GM18517 (cell line): ENCODE measurements around the gene LRRC27.
"Not testable (repeated sequence)": the region's sequence is repeated elsewhere in the genome, so short reads cannot be mapped to it uniquely, and the experiment has no call there.

ENCODE experiments used
- ATAC-seq: cut with Tn5 transposase; IDR thresholded peaks from one replicate; pipeline ENCODE4 v1.9.1; 2021; ENCODE audit warnings: mild to moderate bottlenecking, moderate library complexity; ENCODE audit not compliant: unreplicated experiment

The LRRC27 gene

DNA sequence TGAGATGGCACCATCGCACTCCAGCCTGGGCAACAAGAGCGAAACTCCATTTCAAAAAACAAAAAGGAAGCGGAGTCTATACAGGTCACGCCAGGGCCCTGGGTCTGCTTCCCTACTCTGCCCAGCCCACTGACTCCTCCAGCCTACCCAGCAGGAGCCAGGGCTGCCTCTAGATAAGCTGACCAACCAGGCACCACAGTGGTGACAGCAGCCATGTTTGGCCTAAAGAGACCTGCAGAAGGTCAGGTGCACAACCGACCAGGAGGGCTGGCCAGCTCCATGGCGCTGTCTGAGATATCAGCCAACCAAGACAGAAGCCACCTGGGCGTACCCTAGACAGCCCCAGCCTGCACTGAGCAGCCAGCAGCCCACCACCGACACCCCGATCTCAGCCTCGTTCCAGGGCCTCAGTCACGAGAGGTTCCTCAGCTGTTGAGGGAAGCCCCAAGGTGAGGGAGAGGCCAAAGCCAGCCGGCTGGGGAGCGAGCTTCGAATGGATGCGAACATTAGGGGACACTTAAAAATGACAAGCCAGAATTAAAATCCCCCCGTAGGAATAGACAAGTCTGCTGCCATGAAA is 40.6 kb downstream of the LRRC27 start:
- no peak for ATAC-seq

GRCh38 chr10:132373241-132373955 is 41.4 kb downstream of the LRRC27 start:
- ATAC-seq = no peak

- ATAC-seq = no peak
These were observed 42.2 kb downstream of the LRRC27 start for GRCh38 chr10:132374176-132374575.

DNA sequence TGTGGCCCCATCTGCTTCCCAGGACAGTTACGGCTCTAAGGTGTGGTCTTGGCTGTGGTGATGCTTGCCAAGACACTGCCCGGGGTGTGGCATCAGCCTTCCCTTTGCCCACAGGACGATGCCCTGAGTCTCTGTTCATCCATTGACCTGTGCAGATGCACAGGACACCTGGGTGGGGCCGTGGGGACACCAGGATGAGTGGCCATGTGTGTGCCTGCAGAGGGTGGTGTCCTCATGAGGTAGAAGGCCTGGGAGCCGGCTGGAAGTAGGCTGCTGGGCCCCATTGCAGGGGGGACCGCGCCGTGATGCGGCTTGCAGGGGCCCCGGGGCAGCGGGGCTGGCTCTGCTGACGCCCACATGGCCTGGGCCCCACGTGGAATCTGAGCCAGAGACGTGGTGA is 42.6 kb downstream of the LRRC27 start:
- ATAC-seq = no peak

GRCh38 chr10:132375116-132375794 is 43.3 kb downstream of the LRRC27 start:
- no peak for ATAC-seq

DNA sequence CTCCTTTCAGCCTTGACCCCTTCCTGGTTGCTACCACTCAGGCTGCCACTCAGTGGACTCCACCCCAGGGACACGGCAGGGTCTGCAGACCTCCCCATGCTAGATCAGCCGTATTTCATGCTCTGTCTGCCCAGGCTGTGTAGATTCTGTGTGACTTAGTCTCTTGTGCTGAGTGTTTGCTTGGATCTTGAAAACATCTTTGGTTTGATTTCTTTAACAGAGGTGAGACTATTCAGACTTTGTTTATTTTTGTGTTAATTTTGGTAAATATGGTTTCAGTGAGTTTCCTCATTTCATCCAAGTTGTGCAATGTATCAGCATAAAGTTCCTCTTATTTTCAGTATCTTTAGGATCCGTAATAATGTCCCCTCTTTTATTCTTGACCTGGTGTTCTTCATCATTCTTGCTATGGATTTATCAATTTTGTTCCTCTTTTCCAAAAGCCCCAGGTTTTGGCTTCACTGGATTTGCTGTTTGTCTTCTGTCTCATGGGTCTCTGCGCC is 43.9 kb downstream of the LRRC27 start:
- ATAC-seq = no peak

DNA sequence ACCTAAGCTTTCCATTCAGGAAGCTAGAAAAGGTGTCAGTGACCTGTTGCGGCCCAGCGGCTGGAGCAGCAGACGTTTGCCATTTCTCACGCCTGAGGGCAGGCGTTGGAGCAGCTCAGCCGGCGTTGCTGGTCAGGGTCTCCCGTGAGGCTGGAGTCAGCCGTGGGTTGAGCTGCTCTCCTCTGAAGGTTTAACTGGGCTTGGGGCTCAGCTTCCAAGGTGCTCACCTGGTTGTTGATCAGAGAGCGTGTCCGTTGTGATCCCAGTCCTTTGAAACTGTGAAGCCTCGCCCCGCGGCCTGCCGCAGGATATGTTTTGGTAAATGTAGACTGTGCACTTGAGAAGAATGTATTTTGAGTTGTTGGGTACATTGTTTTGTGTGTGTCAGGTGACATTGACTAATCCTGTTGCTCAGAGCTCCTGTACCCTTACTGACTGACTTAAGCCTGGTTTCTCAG is 44.4 kb downstream of the LRRC27 start:
- no peak for ATAC-seq

GRCh38 chr10:132377326-132377725 is 45.3 kb downstream of the LRRC27 start:
- ATAC-seq = no peak

- not testable (repeated sequence) for ATAC-seq
These were observed 47.0 kb downstream of the LRRC27 start for GRCh38 chr10:132379026-132379425.

GRCh38 chr10:132380986-132381385 is 49.0 kb downstream of the LRRC27 start:
- ATAC-seq = not testable (repeated sequence)

GRCh38 chr10:132381741-132382140 is 49.7 kb downstream of the LRRC27 start:
- ATAC-seq = no peak

DNA sequence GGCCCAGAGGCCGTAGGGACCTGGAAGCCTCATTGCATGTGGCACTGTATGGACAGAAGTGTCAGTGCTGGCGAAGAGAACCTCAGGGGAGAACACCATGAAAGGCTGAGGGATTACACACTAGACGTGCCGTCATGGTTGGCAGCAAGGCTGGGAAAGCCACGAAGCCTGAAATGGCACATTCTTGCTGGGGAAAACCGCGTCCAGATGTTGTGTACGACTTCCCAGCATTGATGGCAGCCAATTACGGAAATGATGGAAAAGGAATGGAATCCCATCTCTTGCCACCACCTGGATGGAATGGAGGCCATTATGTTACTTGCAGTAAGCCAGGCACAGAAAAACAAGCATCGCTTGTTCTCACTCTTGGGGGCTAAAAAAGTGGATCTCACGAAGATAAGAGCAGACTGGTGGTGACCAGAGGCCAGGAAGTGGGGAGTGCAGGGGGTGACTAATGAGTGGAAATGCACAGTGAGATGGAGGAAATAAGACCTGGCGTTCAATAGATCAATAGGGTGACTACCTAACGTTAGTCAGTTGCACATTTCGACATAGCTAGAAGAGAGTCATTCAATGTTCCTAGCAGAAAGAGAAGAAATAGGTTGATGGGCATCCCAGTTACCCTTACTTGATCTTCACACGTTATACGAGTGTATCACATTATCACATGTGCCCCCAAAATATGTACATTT is 50.4 kb downstream of the LRRC27 start:
- no peak for ATAC-seq

- ATAC-seq = no peak
These were observed 51.1 kb downstream of the LRRC27 start for GRCh38 chr10:132383101-132383500.

DNA sequence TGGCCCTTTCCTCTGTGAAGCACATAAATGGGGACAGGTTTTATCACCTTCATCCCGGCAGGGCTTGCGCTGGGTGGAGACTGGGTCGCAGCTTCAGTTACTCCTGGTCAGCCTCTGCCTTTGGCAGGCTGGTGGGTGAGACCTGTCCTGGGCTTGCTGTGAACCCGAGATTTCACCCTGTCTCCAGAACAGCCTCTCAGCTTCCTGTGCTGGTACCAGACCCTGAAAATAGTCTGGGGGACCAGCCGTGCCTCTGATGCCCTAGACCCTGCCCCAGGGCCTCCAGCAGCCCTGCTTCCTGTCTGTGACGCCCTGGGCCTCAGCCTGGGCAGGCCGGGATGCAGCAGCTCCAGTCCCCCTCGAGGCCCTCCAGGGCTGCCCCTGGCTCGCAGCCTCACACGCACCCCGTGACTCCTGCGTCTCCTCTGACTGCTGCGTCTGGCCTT is 51.8 kb downstream of the LRRC27 start:
- ATAC-seq = no peak

DNA sequence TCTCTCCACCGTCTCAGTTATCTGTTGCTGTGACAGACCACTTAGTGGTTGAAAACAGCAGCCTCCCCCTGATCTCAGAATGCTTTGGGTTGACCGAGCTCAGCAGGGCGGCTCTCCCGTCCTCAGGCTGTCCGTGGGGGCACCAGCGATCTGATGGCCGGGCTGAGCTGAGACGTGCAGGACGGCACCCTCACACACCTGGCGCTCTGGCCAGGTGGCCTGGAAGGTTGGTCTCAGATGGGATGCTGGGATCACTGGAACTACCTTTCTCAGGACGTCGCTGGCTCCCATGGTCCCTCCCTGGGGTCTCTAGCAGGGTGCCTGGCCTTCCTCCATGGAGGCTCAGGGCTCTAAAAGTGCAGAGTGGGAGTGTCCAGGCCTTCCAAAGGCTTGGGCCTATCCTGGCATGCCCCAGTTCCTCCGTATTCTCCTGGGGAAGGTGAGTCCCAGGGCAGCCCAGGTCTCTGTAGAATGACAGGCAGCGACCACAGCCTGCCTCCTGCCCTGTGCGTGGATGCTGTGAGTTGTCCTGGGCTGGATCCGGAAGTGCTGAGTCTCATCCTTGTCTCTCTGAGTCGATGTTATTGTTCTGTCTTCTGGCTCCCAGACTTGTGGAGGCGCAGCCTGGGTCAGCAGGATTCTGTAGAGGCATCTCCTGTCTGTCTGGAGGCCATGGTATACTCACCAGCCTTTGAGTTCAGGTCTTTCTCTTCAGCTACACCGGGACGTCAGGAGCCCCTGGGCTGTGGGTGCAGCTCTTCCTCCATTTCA is 52.8 kb downstream of the LRRC27 start:
- no peak for ATAC-seq

DNA sequence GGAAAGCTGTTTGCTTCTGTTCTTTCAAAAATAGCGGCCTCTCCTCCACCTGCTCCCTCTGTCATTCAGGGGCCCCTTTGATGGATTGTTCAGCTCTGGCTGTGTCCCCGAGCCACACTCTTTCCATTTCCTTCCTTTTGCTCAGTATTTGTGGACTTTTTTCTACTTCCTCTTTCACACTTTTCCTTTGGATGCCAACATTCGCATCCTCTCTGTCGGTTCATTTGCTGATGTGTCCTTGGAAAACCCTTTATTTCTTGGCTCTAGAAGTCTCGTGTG is 53.3 kb downstream of the LRRC27 start:
- no peak for ATAC-seq

- ATAC-seq = no peak
These were observed 53.9 kb downstream of the LRRC27 start for GRCh38 chr10:132385721-132386418.

DNA sequence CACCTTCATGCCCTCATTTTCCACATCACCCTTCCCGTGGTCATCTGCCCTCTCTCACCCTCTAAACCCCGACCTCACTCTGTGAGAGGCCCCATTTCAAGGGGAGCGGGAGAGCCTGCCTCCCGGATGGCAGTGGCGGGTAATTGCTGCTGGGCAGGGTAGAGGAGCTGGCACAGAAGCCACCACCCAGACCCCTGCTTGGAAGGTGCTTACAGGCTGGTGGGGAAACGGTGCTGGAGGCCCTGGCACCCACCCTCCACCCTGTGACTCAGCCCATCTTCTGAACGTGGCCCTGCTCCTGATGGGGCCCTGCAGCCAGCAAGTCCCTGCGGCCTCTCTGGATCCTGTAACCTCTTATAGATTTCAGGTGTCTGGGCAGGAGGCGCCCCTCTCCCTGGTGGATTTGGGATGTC is 54.4 kb downstream of the LRRC27 start:
- no peak for ATAC-seq

- not testable (repeated sequence) for ATAC-seq
These were observed 54.9 kb downstream of the LRRC27 start for GRCh38 chr10:132386896-132387295.

- no peak for ATAC-seq
These were observed 55.8 kb downstream of the LRRC27 start for GRCh38 chr10:132387764-132388210.
